HepG2 (cell line): ENCODE measurements around the gene PYGO2. TPM values are rescaled to one million over a fixed set of nuclear protein-coding genes. Genes with fewer than 3 reads are reported as not detected.

Experiments used
- ARNT2 ChIP-seq: sonication (generic); formaldehyde crosslinking; IDR thresholded peaks from 2 replicates; pipeline ENCODE4 v1.8.0; 2022; ENCODE audit warnings: mild to moderate bottlenecking, low read depth, missing genetic modification reagents, moderate library complexity
- BHLHE40 ChIP-seq: IDR thresholded peaks from 2 replicates; pipeline ENCODE4 v1.6.1; 2011; ENCODE audit warnings: low read length, improper control_type of control experiment
- DMAP1 ChIP-seq: IDR thresholded peaks from 2 replicates; pipeline ENCODE4 v1.6.1; 2016
- EZH2 ChIP-seq: conservative IDR thresholded peaks from 2 replicates; pipeline ENCODE4 v1.6.1; 2012; ENCODE audit warnings: mild to moderate bottlenecking, low read depth, low read length, moderate library complexity
- FOXC1 ChIP-seq: sonication (generic); formaldehyde crosslinking; IDR thresholded peaks from 2 replicates; pipeline ENCODE4 v1.8.0; 2022; ENCODE audit warnings: mild to moderate bottlenecking, missing genetic modification reagents, borderline replicate concordance
- GATAD1 ChIP-seq: IDR thresholded peaks from 2 replicates; pipeline ENCODE4 v1.6.1; 2016; ENCODE audit warnings: missing genetic modification reagents, missing compliant biosample characterization
- HMG20A ChIP-seq: IDR thresholded peaks from 2 replicates; pipeline ENCODE4 v1.6.1; 2016; ENCODE audit warnings: borderline replicate concordance
- HNF1B ChIP-seq: sonication (generic); formaldehyde crosslinking; IDR thresholded peaks from 2 replicates; pipeline ENCODE4 v1.5.1; 2020; ENCODE audit warnings: mild to moderate bottlenecking, moderate library complexity, missing genetic modification reagents
- KAT7 ChIP-seq: IDR thresholded peaks from 2 replicates; pipeline ENCODE4 v1.6.1; 2018; ENCODE audit warnings: borderline replicate concordance, missing compliant biosample characterization
- NFKB2 ChIP-seq: sonication (generic); formaldehyde crosslinking; IDR thresholded peaks from 2 replicates; pipeline ENCODE4 v1.4.0; 2020; ENCODE audit warnings: missing genetic modification reagents, borderline replicate concordance
- PAXIP1 ChIP-seq: sonication (generic); formaldehyde crosslinking; conservative IDR thresholded peaks from 2 replicates; pipeline ENCODE4 v1.4.0; 2020; ENCODE audit warnings: mild to moderate bottlenecking, missing genetic modification reagents, moderate library complexity
- POGZ ChIP-seq: sonication (generic); formaldehyde crosslinking; IDR thresholded peaks from 2 replicates; pipeline ENCODE4 v1.4.0; 2020; ENCODE audit warnings: mild to moderate bottlenecking, missing genetic modification reagents
- POLR2AphosphoS2 ChIP-seq: IDR thresholded peaks from 2 replicates; pipeline ENCODE4 v1.6.1; 2011; ENCODE audit warnings: low read depth, low read length, improper control_type of control experiment
- SIN3B ChIP-seq: fragments of 150-350 bp; IDR thresholded peaks from 2 replicates; pipeline ENCODE4 v1.6.1; 2014; ENCODE audit warnings: low read length
- TRIM24 ChIP-seq: sonication (generic); formaldehyde crosslinking; IDR thresholded peaks from 2 replicates; pipeline ENCODE4 v1.8.0; 2022; ENCODE audit warnings: mild to moderate bottlenecking, missing genetic modification reagents
- ZBTB33 ChIP-seq: sonication (generic); formaldehyde crosslinking; IDR thresholded peaks from 2 replicates; pipeline ENCODE4 v1.4.0; 2020; ENCODE audit warnings: missing genetic modification reagents
- ZFAT ChIP-seq: sonication (generic); formaldehyde crosslinking; conservative IDR thresholded peaks from 2 replicates; pipeline ENCODE4 v1.8.1; 2023; ENCODE audit warnings: missing genetic modification reagents, inconsistent platforms
- ZKSCAN8 ChIP-seq: IDR thresholded peaks from 2 replicates; pipeline ENCODE4 v1.6.1; 2016; ENCODE audit warnings: borderline replicate concordance, missing genetic modification reagents, missing compliant biosample characterization
- ZNF383 ChIP-seq: sonication (generic); formaldehyde crosslinking; IDR thresholded peaks from 2 replicates; pipeline ENCODE4 v1.4.0; 2020; ENCODE audit warnings: missing genetic modification reagents, mild to moderate bottlenecking, borderline replicate concordance
- ZNF576 ChIP-seq: sonication (generic); formaldehyde crosslinking; IDR thresholded peaks from 2 replicates; pipeline ENCODE4 v1.4.0; 2020; ENCODE audit warnings: mild to moderate bottlenecking, missing genetic modification reagents
- ZNF639 ChIP-seq: conservative IDR thresholded peaks from 2 replicates; pipeline ENCODE4 v1.6.1; 2018; ENCODE audit warnings: missing genetic modification reagents
- ZNF772 ChIP-seq: sonication (generic); formaldehyde crosslinking; IDR thresholded peaks from 2 replicates; pipeline ENCODE4 v1.5.0; 2020; ENCODE audit warnings: mild to moderate bottlenecking, missing genetic modification reagents
- ZSCAN25 ChIP-seq: sonication (generic); formaldehyde crosslinking; IDR thresholded peaks from 2 replicates; pipeline ENCODE4 v1.8.0; 2022; ENCODE audit warnings: mild to moderate bottlenecking, missing genetic modification reagents
- polyA plus RNA-seq, 8 experiments: library from polyadenylated mRNA; depleted of rRNA in 3 of 8; stranded (reverse) in 7 of 8; unstranded in 1 of 8; fragments of >200 nt; fragmentation: Illumina TruSeq in 4 of 8; extraction: Trizol in 4 of 8; gene quantifications; 2 replicates each; pipeline versions ENCODE4 v1.2.1 to v1.2.3, GENCODE V29; 2011 to 2016; ENCODE audit warnings: low read depth in 4 of 8, missing spikeins in 1 of 8, mixed read lengths in 1 of 8; ENCODE audit not compliant: insufficient read depth in 1 of 8
- total RNA-seq, 5 experiments: library from RNA; depleted of rRNA; stranded (reverse); fragments of >200 nt; fragmentation: Illumina TruSeq; extraction: Trizol; gene quantifications; 2 replicates each; pipeline ENCODE4 v1.2.3, GENCODE V29; 2016; ENCODE audit warnings: low read depth in 1 of 5

Gene PYGO2
- total and polyA plus RNA-seq, 2 of the 13 experiments (the other 11 are each of a cell fraction or from before 2014, with no cell fraction given) = 20.3 to 21.8 TPM

GRCh38 chr1:154936555-154937084 is 25.0 kb downstream of the PYGO2 start, which contains the start of gene PMVK (continued):
- peak; percentile 61 for TF ChIP-seq ZBTB33 (CRISPR knock-in tag)
- TF ChIP-seq ZNF772 (CRISPR knock-in tag) = peak; percentile 98
- TF ChIP-seq HNF1B (CRISPR knock-in tag) = peak; percentile 94; the same call in 1 of the 2 replicates
- peak; percentile 98 for TF ChIP-seq ARNT2 (CRISPR knock-in tag)
- TF ChIP-seq GATAD1 (CRISPR knock-in tag) = peak; percentile 77; the same call in 1 of the 2 replicates
- peak; percentile 77 for TF ChIP-seq PAXIP1
- peak; percentile 78 for TF ChIP-seq ZSCAN25 (CRISPR knock-in tag)
- TF ChIP-seq POGZ (CRISPR knock-in tag) = peak; percentile 74
- peak; percentile 51; the same call in 1 of the 2 replicates for TF ChIP-seq HMG20A
- no peak for TF ChIP-seq ZFAT
- TF ChIP-seq ZNF576 (CRISPR knock-in tag) = peak; percentile 97
- TF ChIP-seq TRIM24 (CRISPR knock-in tag) = no peak
- TF ChIP-seq FOXC1 (CRISPR knock-in tag) = peak; percentile 99
- no peak for TF ChIP-seq POLR2AphosphoS2
- peak; percentile 89; the same call in 1 of the 2 replicates for TF ChIP-seq ZNF639
- TF ChIP-seq DMAP1 (CRISPR knock-in tag) = peak; percentile 70
- TF ChIP-seq KAT7 = peak; percentile 65; the same call in 1 of the 2 replicates
- TF ChIP-seq BHLHE40 = peak; percentile 57; the same call in 1 of the 2 replicates
- peak; percentile 90; the same call in 1 of the 2 replicates for TF ChIP-seq ZKSCAN8 (CRISPR knock-in tag)
- no peak for TF ChIP-seq EZH2
- TF ChIP-seq ZNF383 = 0 out of 2 replicates have a peak, but pooled peaks have one; percentile 78
- TF ChIP-seq SIN3B = 0 out of 2 replicates have a peak, but pooled peaks have one; percentile 39
- TF ChIP-seq NFKB2 (CRISPR knock-in tag) = peak; percentile 100
